Neural progenitor cell (in vitro differentiated cells): Measurements from ENCODE around the gene ASH1L.

Experiments
- EZH2 ChIP-seq: fragments of 200-600 bp; sonication (generic); IDR thresholded peaks from 2 replicates; pipeline ENCODE4 v1.6.1; 2017; ENCODE audit warnings: antibody characterized with exemption, mild to moderate bottlenecking, moderate library complexity
- TF ChIP-seq, protein P1 (sequence below): fragments of 200-600 bp; sonication (generic); IDR thresholded peaks from 2 replicates; pipeline ENCODE4 v1.5.1; 2017; ENCODE audit warnings: antibody characterized with exemption, mild to moderate bottlenecking

DNA sequence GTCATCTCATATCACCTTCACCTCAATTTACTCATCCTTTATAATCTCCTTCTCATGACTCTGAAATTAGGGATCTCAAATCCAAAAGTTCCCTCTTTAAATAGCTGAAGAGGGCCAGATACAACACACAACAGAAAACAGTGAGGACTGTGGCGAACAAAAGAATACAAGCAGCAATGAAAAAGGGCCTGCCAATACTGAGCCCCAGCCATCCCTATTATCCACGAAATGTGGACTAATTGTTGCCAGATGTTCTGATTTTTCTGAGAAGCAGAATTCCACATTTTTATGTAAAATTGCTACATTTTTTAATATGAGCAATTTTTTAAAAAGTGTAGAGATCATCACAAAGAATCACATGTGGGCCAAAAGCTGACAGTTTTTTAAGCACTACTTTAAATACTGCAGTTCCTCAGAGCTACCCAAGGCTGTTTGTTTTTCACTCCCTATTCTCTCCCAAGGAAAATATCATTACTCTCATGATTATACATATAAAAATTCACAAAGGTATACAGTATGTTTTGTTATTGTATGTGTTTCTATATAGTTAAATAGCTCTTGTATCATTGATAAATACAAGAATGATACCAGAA is 90.0 kb downstream of the ASH1L start:
- TF ChIP-seq, protein P1, sequence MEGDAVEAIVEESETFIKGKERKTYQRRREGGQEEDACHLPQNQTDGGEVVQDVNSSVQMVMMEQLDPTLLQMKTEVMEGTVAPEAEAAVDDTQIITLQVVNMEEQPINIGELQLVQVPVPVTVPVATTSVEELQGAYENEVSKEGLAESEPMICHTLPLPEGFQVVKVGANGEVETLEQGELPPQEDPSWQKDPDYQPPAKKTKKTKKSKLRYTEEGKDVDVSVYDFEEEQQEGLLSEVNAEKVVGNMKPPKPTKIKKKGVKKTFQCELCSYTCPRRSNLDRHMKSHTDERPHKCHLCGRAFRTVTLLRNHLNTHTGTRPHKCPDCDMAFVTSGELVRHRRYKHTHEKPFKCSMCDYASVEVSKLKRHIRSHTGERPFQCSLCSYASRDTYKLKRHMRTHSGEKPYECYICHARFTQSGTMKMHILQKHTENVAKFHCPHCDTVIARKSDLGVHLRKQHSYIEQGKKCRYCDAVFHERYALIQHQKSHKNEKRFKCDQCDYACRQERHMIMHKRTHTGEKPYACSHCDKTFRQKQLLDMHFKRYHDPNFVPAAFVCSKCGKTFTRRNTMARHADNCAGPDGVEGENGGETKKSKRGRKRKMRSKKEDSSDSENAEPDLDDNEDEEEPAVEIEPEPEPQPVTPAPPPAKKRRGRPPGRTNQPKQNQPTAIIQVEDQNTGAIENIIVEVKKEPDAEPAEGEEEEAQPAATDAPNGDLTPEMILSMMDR: no peak
- TF ChIP-seq EZH2: no peak
